Neural cell (in vitro differentiated cells): ENCODE results near the gene RNF138. TPM values are rescaled to one million over a fixed set of nuclear protein-coding genes. Genes with fewer than 3 reads are reported as not detected.

Experiments used
- H2AFZ ChIP-seq: fragments of 200-600, 300-800 bp; sonication (generic), shearing (Covaris generic); 2 replicates; pipeline ENCODE4 v1.6.0; 2014; ENCODE audit warnings: low read depth, mild to moderate bottlenecking, antibody characterized with exemption, low read length, moderate library complexity
- H3F3A ChIP-seq: fragments of 200-600 bp; shearing (Covaris generic); 2 replicates; pipeline ENCODE4 v1.6.1; 2016; ENCODE audit warnings: mild to moderate bottlenecking, moderate library complexity, mixed read lengths, antibody characterized with exemption, low read length; ENCODE audit not compliant: insufficient read depth, poor library complexity, severe bottlenecking
- H3K27ac ChIP-seq: fragments of 200-600, 300-800 bp; sonication (generic), shearing (Covaris generic); 2 replicates; pipeline ENCODE4 v1.5.1; 2014; ENCODE audit warnings: mild to moderate bottlenecking, low read length, moderate library complexity
- H3K27me3 ChIP-seq: fragments of 300-800, 200-600 bp; sonication (generic), shearing (Covaris generic); 2 replicates; pipeline ENCODE4 v1.6.0; 2014; ENCODE audit warnings: mild to moderate bottlenecking, low read depth, low read length, moderate library complexity; ENCODE audit not compliant: insufficient read depth
- H3K36me3 ChIP-seq: fragments of 300-800, 200-600 bp; sonication (generic), shearing (Covaris generic); 2 replicates; pipeline ENCODE4 v1.5.1; 2014; ENCODE audit warnings: mild to moderate bottlenecking, antibody characterized with exemption, low read length, moderate library complexity; ENCODE audit not compliant: insufficient read depth
- H3K4me2 ChIP-seq: fragments of 300-800, 200-600 bp; sonication (generic), shearing (Covaris generic); 2 replicates; pipeline ENCODE4 v1.6.0; 2014; ENCODE audit warnings: mild to moderate bottlenecking, low read length
- H3K4me3 ChIP-seq: fragments of 300-800, 200-600 bp; sonication (generic), shearing (Covaris generic); 2 replicates; pipeline ENCODE4 v1.5.1; 2014; ENCODE audit warnings: mild to moderate bottlenecking, low read length, moderate library complexity
- H3K79me2 ChIP-seq: fragments of 200-600 bp; shearing (Covaris generic); replicated peaks from 2 replicates; pipeline ENCODE4 v1.6.0; 2014; ENCODE audit warnings: mild to moderate bottlenecking, low read length, moderate library complexity; ENCODE audit not compliant: insufficient read depth
- H3K9ac ChIP-seq: fragments of 300-800, 200-600 bp; sonication (generic), shearing (Covaris generic); 2 replicates; pipeline ENCODE4 v1.6.1; 2016; ENCODE audit warnings: mild to moderate bottlenecking, low read length, mixed read lengths
- H3K9me2 ChIP-seq: fragments of 200-600 bp; shearing (Covaris generic); 2 replicates; pipeline ENCODE4 v1.6.1; 2016; ENCODE audit warnings: mild to moderate bottlenecking, low read length, mixed read lengths; ENCODE audit not compliant: insufficient read depth
- H3K9me3 ChIP-seq: fragments of 200-600, 300-800 bp; sonication (generic), shearing (Covaris generic); 2 replicates; pipeline ENCODE4 v1.6.1; 2016; ENCODE audit warnings: mild to moderate bottlenecking, mixed run types, low read length, moderate library complexity, mixed read lengths
- H4K20me1 ChIP-seq: fragments of 200-600 bp; shearing (Covaris generic); 2 replicates; pipeline ENCODE4 v1.6.1; 2016; ENCODE audit warnings: mild to moderate bottlenecking, mixed run types; ENCODE audit not compliant: insufficient read depth
- CTCF ChIP-seq: fragments of 450-650 bp; IDR thresholded peaks from 2 replicates; pipeline ENCODE4 v1.5.1; 2014; ENCODE audit warnings: antibody characterized with exemption, mild to moderate bottlenecking, moderate library complexity; ENCODE audit not compliant: poor library complexity, severe bottlenecking
- EP300 ChIP-seq: fragments of 450-650 bp; conservative IDR thresholded peaks from 2 replicates; pipeline ENCODE4 v1.6.1; 2014; ENCODE audit warnings: antibody characterized with exemption, mild to moderate bottlenecking, moderate library complexity; ENCODE audit not compliant: poor library complexity, severe bottlenecking
- EZH2 ChIP-seq: fragments of 200-600, 300-800 bp; shearing (Covaris generic), sonication (generic); IDR thresholded peaks from 2 replicates; pipeline ENCODE4 v1.6.1; 2014; ENCODE audit warnings: antibody characterized with exemption, low read length, borderline replicate concordance, mild to moderate bottlenecking; ENCODE audit not compliant: insufficient read depth, poor library complexity, severe bottlenecking
- MXI1 ChIP-seq: fragments of 450-650 bp; conservative IDR thresholded peaks from 2 replicates; pipeline ENCODE4 v1.6.1; 2014; ENCODE audit warnings: antibody characterized with exemption, mild to moderate bottlenecking; ENCODE audit not compliant: poor library complexity, severe bottlenecking
- POLR2AphosphoS5 ChIP-seq: IDR thresholded peaks from 2 replicates; pipeline ENCODE4 v1.6.1; 2012
- RAD21 ChIP-seq: fragments of 450-650 bp; conservative IDR thresholded peaks from 2 replicates; pipeline ENCODE4 v1.6.1; 2014; ENCODE audit warnings: antibody characterized with exemption, mild to moderate bottlenecking, moderate library complexity
- REST ChIP-seq: IDR thresholded peaks from 2 replicates; pipeline ENCODE4 v1.6.1; 2012; ENCODE audit warnings: borderline replicate concordance
- SMC3 ChIP-seq: fragments of 450-650 bp; conservative IDR thresholded peaks from 2 replicates; pipeline ENCODE4 v1.6.1; 2014; ENCODE audit warnings: antibody characterized with exemption, mild to moderate bottlenecking, moderate library complexity; ENCODE audit not compliant: poor library complexity
- TAF1 ChIP-seq: IDR thresholded peaks from 2 replicates; pipeline ENCODE4 v1.6.1; 2012; ENCODE audit warnings: low read depth
- polyA plus RNA-seq: library from polyadenylated mRNA; depleted of rRNA; stranded (reverse); fragments of >200 nt; gene quantifications from 2 replicates; pipeline ENCODE4 v1.2.3, GENCODE V29; 2014

Gene RNF138
- polyA plus RNA-seq, 1 donor from 2014 or later: 40.3 TPM

GRCh38 chr18:32112826-32113225 is 21.2 kb downstream of the RNF138 start:
- Histone ChIP-seq H3K27ac (no peak overlapping the region), H3K36me3 (peaks cover 6% of the 10 kb centered on the region), H3K9me2 (no peaks in the 10 kb centered on the region), H3K9me3 (no peaks in the 10 kb centered on the region), H3K4me2 (no peak overlapping the region), H3K9ac (no peak overlapping the region), H3K79me2 (peaks cover 47% of the 10 kb centered on the region), H4K20me1 (no peaks in the 10 kb centered on the region), H2AFZ (no peak overlapping the region), H3F3A (no peaks in the 10 kb centered on the region), H3K27me3 (no peaks in the 10 kb centered on the region), H3K4me3 (no peak overlapping the region)
- TF ChIP-seq REST: no peak
- no peak for TF ChIP-seq SMC3
- TF ChIP-seq MXI1: no peak
- TF ChIP-seq TAF1: no peak
- TF ChIP-seq POLR2AphosphoS5: no peak
- TF ChIP-seq RAD21: no peak
- TF ChIP-seq EZH2: no peak
- TF ChIP-seq EP300: no peak
- TF ChIP-seq CTCF: no peak

- no peaks in the 10 kb centered on the region for H3F3A ChIP-seq
- no peak overlapping the region for H3K4me2 ChIP-seq
- no peak overlapping the region for H2AFZ ChIP-seq
- H3K79me2 ChIP-seq: peaks cover 34% of the 10 kb centered on the region
- peaks cover 6% of the 10 kb centered on the region for H3K36me3 ChIP-seq
- no peak overlapping the region for H3K4me3 ChIP-seq
- H3K27me3 ChIP-seq: no peaks in the 10 kb centered on the region
- H3K9me3 ChIP-seq: no peaks in the 10 kb centered on the region
- H3K9me2 ChIP-seq: no peaks in the 10 kb centered on the region
- no peak overlapping the region for H3K9ac ChIP-seq
- H4K20me1 ChIP-seq: no peaks in the 10 kb centered on the region
- H3K27ac ChIP-seq: no peak overlapping the region
- TF ChIP-seq REST: no peak
- no peak for TF ChIP-seq RAD21
- no peak for TF ChIP-seq EP300
- TF ChIP-seq TAF1: no peak
- no peak for TF ChIP-seq MXI1
- no peak for TF ChIP-seq CTCF
- no peak for TF ChIP-seq SMC3
- no peak for TF ChIP-seq EZH2
- TF ChIP-seq POLR2AphosphoS5: no peak
These were observed 22.7 kb downstream of the RNF138 start for GRCh38 chr18:32114293-32114942.
